GM19372 (cell line): ENCODE results near the gene NUP188.
"Not testable (repeated sequence)": the region's sequence is repeated elsewhere in the genome, so short reads cannot be mapped to it uniquely, and the experiment has no call there.

ENCODE experiments used
- ATAC-seq: cut with Tn5 transposase; IDR thresholded peaks from one replicate; pipeline ENCODE4 v1.9.1; 2021; ENCODE audit warnings: mild to moderate bottlenecking, low read depth, moderate library complexity; ENCODE audit not compliant: unreplicated experiment

NUP188 gene

DNA sequence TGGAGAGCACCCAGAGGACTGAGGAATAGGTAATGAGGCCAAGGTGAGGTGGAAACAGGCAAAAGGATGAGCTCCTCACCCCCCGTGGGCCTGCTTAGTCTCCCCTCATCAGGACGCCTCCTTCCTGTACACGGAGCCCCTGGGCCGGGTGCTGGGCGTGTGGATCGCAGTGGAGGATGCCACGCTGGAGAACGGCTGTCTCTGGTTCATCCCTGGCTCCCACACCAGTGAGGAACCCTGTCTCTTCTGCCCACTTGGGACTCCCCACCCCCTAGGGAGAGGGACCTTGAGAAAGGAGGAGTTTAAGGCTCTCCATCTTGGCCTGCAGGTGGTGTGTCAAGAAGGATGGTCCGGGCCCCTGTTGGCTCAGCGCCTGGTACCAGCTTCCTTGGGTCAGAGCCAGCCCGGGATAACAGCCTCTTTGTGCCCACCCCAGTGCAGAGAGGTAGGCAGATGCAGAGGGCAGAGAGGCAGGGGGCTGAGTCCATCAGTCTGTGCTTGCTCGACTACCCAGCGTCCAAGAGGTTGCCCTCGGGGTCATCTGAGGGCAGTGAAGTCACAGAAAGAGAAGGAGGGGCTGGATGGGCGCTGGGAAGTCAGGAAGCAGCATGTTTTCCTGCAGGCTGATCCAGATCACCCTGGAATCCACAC lies 7.1 kb upstream of the NUP188 start:
- ATAC-seq: no peak

DNA sequence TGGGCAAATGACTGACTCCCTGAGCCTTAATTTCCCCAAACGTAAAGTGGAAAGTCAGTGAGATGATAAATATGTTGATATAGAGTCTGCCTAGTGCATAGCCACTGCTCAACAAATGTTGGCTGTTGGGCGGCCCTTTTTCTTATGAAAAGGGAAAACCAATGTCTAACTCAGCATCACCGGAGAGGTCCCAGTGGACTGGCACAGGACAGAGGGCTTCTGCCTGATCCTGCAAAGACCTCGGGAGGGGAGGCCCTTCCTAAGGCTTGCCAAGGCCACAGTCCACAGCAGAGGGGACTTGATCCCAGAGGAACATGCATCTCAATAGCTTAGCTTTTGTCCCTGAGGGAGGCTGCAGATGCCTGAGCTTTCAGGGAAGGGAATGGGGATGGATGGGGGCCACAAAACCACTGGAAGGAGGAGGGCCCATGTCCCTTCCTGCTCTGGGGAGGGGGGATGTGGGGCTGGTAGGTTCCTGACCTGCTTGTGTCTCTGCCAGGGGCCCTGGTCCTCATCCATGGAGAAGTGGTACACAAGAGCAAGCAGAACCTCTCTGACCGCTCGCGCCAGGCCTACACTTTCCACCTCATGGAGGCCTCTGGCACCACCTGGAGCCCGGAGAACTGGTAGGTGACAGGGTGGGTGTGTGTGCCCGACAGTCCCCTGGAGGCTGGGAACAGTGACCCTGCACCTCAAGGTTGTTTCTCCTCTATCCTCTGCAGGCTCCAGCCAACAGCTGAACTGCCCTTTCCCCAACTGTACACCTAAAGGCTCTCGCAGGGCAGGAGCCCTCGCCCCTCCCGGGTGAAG lies 6.3 kb upstream of the NUP188 start:
- no peak for ATAC-seq

- ATAC-seq: no peak
Observed at GRCh38 chr9:128943832-128944620, 3.5 kb upstream of the NUP188 start.

DNA sequence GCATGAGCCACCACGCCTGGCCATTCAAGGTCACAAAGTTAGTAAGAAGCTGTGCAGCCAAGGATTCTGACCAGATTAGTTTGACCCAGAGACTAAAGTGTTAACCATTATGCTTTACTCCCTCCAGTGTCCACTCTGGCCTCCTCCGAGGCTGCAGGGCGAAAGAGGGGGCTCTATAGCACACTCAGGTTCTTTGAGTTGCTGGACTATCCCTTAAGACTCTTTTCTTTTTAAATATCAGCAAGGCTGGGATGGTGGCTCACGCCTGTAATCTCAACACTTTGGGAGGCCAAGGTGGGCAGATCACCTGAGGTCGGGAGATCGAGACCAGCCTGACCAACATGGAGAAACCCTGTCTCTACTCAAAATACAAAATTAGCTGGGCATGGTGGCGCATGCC lies 2.5 kb upstream of the NUP188 start:
- ATAC-seq: not testable (repeated sequence)

DNA sequence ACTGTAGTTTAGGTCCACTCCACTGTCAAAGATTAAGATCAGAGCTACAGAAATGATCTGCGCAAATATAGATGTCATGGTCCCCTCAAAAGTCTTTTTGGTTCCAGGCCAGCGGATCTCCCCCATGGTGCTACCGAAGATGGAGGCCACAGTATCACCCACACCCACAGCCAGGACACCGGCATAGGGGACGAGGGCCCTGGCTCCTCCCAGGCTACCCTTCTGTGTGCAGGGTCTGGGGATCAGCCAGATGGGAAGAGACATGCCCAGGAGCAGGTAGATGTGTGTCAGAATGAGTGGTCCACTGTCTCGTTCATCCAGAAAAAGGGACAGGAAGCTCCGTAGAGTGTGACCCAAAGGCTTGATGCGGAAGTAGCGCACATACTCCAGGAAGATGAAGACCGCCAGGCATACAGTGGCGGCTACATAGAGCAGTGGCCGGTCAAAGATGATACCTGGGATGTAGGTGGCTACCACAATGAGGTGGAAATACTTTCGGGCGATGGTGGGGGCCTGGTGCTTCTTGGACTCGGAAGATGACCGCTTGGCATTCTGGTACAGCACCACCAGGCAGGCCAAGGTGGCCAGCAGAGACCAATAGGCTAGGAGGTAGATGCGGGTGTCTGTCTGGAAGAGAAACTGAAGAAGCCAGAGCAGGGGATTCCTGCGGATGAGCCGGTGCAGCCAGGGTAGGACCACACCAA lies 1.5 kb upstream of the NUP188 start:
- no peak for ATAC-seq

- peak; percentile 9 for ATAC-seq
Observed at GRCh38 chr9:128946571-128947276, 775 bp upstream of the NUP188 start.

DNA sequence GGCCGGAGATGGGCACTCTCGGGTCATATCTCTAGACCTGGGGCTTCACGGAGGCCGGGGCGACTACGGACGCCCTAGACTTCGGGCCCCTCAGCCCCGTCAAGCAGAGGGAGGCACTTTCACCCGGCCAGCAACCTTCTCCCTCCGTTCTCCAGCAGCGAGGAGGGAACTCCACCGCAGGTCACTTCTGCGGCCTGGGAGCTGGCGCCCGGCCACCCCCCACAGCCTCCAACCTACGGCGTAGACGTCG lies 297 bp upstream of the NUP188 start:
- no peak for ATAC-seq

DNA sequence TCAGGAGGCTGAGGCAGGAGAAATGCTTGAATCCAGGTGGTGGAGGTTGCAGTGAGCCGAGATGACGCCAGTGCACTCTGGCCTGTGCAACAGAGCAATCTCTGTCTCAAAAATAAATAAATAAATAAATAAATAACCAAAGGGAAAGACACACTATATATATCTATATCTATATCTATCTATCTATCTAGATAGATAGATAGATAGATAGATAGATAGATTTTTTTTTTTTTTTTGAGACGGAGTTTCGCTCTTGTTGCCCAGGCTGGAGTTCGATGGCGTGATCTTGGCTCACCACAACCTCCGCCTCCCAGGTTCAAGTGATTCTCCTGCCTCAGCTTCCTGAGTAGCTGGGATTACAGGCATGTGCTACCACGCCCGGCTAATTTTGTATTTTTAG lies 13.9 kb downstream of the NUP188 start:
- not testable (repeated sequence) for ATAC-seq

GRCh38 chr9:128969491-128969890 lies 22.0 kb downstream of the NUP188 start:
- no peak for ATAC-seq

DNA sequence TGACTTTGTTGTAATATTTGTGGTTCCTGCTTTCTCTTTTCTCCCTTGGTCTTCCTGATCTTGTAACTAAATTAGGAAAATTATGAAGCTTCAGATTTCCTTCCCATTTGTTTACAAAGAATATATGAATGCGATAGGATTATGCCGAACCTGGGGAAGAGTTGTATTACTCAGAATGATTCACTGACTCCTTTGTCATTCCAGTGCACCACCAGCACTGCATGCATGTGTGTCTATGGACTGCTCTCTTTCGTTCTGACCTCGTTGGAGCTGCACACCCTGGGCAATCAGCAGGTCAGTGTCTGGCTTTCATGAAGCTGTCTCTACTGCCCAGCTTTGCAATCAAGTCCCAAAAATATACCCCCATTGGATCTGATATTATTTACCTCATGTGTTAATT lies 25.5 kb downstream of the NUP188 start:
- no peak for ATAC-seq

DNA sequence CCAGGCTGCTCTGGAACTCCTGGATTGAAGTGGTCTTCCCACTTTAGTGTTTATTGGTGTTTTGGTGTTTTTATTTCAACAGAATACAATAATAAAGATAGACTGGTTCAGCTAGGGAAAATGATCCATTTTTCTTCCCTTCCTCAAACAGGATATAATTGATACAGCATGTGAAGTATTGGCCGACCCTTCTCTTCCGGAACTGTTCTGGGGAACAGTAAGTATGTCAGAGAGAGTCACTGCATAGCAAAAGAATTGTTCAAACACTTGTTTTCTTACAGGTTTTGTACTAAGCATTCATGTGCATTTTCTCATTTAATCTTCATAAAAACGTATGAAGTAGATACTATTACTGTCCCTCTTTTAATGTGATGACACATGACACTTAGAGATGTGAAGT lies 31.6 kb downstream of the NUP188 start:
- no peak for ATAC-seq

GRCh38 chr9:128983536-128983935 lies 36.0 kb downstream of the NUP188 start:
- ATAC-seq: no peak

DNA sequence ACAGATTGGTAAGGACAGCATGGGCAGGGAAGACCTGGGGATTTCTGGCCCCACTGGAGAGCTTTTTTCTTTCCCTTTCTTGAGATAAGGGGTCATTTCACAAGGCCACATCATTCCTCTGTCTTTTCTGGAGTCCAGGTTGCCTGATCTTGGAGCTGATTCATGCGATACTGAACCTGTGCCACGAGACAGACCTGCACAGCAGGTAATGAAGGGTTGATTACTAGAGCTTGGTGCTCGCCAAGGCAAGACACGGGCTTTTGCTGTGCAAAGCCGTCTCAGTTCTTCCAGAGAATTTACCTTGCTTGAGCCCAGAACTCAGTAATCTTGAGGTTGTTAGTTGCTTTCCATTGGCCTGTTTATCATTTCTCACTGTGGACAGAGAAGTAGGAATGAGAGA lies 39.2 kb downstream of the NUP188 start:
- ATAC-seq: no peak

DNA sequence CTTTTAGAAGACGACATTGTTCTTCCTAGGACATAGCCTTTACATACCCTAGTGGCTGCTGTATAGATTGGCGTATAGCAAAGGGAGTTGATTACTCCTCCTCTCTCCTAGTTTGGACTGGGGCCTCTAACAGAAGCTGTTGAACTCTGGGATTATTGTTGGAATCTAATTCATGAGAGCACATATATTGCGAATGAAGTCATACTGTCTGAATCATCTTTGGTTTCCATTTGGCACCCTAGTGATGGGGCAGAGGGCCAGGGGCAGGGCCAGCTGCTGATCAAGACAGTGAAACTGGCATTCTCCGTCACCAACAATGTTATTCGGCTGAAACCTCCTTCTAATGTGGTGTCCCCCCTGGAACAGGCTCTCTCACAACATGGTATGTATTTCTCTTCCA lies 40.3 kb downstream of the NUP188 start:
- no peak for ATAC-seq

GRCh38 chr9:128992995-128993394 lies 45.5 kb downstream of the NUP188 start:
- ATAC-seq: no peak

GRCh38 chr9:128995791-128996190 lies 48.3 kb downstream of the NUP188 start:
- ATAC-seq: no peak

DNA sequence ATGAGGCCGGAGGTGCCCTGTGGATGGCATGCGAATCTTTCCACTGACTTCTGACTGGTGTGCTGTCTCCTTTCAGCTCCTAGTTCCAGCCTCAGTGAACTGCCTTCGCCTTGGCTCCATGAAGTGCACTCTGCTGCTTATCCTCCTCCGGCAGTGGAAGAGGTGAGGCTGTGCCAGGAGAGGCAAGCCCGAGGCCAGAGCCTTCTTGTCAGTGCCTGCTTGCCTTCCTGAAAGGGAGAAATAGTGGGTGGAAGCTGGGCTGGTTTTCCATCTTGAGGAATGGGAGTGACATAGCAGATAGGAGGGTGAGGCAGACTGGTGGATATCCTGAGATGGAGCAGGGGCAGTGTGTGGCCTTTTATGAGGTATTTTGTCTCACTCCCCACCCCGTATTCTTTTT lies 51.0 kb downstream of the NUP188 start:
- ATAC-seq: no peak

- ATAC-seq: no peak
Observed at GRCh38 chr9:128999581-129000206, 52.2 kb downstream of the NUP188 start.

GRCh38 chr9:129001504-129002325 lies 54.2 kb downstream of the NUP188 start:
- no peak for ATAC-seq
